ENCODE data around the gene MRPL34.
"Not testable (repeated sequence)": the region's sequence is repeated elsewhere in the genome, so short reads cannot be mapped to it uniquely, and the experiment has no call there.

The MRPL34 gene

DNA sequence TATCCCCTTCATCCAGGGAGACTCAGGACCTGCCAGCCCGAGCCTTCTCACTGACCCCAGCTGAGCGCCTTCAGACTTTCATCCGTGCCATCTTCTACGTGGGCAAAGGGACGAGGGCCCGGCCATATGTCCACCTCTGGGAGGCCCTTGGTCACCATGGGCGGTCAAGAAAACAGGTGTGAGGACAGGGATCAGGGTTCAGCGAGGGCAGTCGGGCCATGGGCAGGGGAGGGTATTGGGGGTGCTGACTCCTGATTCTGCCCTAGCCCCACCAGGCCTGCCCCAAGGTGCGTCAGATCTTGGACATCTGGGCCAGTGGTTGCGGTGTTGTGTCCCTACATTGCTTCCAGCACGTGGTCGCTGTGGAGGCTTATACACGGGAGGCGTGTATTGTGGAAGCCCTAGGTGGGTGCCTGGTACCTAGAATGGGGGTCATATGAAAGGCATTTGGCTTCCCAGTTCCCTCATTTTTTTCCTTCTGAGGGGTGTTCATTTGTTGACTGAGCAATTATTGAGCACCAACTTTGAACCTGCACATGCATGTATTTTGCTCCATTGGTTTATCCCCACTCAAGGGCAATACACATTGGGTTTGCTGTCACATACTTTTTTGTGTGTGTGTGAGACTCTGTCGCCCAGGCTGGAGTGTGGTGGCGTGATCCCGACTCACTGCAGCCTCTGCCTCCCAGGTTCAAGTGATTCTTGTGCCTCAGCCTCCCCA is 20.1 kb upstream of the MRPL34 start:
- DNase-seq (ENCODE audit: low read depth in 1 of 2, low spot score in 1 of 2) = no peak

DNA sequence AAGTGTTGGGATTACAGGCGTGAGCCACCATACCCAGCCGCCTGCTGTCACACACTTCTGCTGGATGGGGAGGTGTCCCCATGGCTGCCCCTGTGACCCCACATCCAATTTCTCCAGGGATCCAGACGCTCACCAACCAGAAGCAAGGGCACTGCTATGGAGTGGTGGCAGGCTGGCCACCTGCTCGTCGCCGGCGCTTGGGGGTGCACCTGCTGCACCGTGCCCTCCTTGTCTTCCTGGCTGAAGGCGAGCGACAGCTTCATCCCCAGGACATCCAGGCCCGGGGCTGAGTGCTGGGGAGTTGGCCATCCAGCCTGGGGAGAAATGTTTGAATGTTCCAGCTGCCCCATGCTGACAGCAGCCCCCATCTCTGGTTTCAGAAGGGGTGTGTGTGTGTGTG is 19.4 kb upstream of the MRPL34 start:
- no peak for DNase-seq (ENCODE audit: low read depth in 1 of 2, low spot score in 1 of 2)

DNA sequence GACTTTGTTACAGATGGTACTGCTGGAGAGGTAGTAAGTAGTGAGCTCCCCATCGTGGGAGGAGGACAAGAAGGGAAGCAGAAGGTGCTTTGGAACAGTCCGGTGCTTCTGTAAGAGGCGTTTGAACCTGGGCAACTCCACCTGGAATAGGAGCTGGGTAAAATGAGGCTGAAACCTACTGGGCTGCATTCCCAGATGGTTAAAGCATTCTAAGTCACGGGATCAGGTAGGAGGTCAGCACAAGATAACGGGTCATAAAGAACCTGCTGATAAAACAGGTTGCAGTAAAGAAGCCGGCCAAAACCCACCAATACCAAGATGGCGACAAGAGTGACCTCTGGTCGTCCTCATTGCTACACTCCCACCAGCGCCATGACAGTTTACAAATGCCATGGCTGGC is 18.9 kb upstream of the MRPL34 start:
- no peak for DNase-seq (ENCODE audit: low read depth in 1 of 2, low spot score in 1 of 2)

DNA sequence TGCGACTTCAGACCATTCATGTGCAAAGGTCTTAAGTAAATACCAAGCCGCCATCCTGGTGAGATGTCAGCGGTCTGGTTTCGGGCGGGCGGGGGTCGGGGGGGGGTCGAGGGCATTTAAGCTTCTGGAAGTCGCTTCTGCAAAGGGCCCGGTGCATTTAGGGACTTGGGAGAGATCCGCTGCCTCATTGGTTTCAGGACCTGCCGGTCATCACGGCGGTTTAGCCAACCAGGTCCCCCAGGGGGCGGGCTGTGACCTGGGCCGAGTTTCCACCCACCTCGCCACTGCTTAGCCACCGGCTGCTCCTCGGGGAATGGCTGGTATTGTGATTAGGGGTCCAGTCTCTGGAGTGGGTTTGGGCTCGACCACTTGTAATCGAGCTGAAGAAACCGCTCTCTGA is 16.2 kb upstream of the MRPL34 start:
- no peak for DNase-seq (ENCODE audit: low read depth in 1 of 2, low spot score in 1 of 2)

DNA sequence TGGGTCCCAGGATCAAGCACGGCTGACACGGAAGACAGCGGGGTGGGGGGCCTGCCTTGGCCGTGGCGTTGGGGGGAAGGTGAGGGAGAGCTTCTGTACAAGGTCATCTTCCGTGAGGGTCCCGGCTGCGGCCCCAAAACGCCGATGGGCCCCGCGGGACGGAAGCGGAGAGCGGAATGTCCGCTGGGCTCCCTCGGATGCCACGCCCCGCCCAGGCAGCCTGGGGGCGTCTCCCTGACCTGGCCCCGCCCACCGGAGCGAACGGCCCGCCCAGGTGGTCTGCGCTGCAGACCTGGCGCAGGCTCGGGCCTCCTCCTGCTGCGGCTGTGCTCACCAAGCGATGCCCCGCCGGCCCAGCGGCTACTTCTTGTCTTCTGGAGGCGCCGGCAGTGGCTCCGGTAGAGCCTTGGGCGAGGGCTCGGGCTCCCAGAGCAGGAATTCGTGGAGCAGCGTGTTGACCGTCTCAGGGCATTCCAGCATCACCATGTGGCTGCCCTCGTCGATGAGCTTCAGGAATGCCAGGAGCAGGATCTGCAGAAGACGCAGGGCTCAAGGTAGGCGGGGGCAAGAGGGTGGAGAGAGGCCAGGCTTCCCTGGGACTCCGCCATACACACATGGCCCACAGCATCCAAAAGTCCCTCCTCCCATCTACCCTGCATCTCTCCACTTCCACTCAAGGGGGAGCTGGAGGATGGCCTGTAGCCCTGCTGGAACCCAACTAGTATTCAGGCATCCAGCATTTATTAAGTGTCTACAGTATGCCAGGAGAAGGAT is 13.2 kb upstream of the MRPL34 start:
- DNase-seq (ENCODE audit: low read depth in 1 of 2, low spot score in 1 of 2) = peak; percentile 69 to 71

DNA sequence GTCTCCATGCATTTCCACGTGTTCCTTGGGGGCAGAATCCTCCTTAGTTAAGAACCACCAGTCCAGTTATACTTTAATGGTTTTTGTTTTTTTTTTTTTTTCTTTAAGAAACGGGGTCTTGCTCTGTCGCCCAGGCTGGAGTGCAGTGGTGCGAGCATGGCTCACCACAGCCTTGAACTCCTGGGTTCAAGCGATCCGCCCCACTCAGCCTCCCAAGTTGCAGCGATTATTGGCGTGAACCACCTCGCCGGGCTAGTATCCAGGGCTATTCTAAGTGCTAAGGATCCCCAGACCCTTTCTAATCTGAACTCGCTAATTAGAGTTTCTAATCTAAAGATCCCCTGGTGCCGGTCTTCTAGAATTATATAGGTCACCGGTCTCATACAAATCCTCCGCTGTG is 12.1 kb upstream of the MRPL34 start:
- DNase-seq (ENCODE audit: low read depth in 1 of 2, low spot score in 1 of 2) = no peak

DNA sequence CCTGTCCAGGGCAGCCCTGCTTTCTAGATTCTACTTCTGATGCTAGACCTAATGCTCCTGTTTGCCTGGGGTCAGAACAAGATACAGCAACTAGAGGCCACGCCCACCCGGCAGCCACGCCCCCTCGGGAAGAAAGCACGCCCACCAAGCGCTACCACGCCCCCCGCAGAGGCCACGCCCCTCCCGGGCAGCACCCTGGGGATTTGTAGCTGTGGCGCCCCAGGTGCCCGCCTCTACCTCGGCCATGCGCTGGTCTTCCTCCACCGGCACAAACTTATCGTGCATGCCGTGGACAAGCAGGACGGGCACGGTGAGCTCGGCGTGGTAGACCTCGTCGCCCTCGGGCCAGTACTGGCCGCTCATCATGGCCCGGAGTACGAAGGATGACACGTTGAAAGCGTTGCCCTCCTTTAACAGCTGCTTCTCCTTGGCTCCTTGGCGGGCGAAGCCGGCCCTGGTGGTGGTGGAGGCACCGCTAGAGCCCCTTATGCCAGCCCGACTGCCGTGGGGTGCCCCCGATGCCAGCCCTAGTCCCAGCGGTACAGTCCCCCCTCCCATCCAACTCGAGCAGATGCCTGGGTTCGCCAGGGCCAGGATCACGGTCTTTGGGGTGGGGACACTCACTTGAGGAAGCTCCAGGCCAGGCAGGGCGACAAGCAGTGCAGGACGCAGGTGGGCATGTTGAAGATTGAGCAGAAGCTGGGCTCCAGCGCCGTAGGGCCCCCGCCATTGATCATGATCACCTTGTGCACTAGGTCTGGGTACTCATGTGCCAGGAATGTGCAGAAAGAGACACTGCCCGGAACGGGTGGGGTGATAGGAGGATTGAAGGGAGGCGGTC is 11.4 kb upstream of the MRPL34 start:
- DNase-seq (ENCODE audit: low read depth in 1 of 2, low spot score in 1 of 2) = no peak

DNA sequence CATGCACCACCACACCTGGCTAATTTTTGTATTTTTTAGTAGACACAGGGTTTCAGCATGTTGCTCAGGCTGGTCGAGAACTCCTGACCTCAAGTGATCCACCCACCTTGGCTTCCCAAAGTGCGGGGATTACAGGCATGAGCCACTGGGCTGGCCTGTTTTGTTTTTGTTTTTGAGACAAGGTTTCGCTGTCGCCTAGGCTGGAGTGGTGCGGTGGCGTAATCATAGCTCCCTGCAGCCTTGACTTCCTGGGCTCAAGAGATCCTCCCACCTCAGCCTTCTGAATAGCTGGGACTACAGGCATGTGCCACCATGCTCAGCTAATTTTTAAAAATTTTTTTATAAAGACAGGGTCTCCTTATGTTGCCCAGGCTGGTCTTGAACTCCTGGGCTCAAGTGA is 10.1 kb upstream of the MRPL34 start:
- not testable (repeated sequence) for DNase-seq (ENCODE audit: low read depth in 1 of 2, low spot score in 1 of 2)

DNA sequence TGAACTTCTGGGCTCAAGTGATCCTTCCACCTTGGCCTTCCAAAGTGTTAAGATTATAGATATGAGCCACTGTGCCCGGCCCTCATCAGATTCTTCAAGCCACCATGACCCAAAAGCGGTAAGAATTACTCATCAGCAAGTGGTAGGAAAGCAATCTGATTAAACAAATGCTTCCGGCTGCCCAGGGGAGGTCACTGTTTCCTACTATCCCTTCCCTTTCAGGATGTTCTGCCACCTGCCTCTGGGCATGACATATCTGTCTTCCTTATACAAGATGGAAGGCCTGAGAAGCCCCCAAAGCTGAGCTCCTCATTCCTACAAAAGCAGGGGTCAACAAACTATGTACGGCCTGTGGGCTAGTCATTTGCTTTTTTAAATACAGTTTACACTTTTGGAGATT is 9.4 kb upstream of the MRPL34 start:
- DNase-seq (ENCODE audit: low read depth in 1 of 2, low spot score in 1 of 2) = no peak

DNA sequence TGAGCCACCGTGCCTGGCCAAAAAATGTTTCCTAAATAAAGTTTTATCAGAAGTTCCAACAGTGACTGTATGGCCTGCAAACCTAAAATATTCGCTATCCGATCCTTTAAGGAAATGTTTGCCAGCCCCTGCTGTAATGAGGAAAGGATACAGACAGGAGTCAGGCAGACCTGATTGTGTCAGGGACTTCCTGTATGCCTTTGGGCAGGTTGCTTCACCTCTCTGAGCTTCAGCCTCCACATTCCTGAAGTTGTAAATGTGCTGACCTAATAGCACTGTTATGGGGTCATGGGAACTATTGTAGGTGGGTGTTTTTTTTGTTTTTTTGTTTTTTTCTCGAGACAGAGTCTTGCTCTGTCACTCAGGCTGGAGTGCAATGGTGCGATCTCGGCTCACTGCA is 8.7 kb upstream of the MRPL34 start:
- no peak for DNase-seq (ENCODE audit: low read depth in 1 of 2, low spot score in 1 of 2)

DNA sequence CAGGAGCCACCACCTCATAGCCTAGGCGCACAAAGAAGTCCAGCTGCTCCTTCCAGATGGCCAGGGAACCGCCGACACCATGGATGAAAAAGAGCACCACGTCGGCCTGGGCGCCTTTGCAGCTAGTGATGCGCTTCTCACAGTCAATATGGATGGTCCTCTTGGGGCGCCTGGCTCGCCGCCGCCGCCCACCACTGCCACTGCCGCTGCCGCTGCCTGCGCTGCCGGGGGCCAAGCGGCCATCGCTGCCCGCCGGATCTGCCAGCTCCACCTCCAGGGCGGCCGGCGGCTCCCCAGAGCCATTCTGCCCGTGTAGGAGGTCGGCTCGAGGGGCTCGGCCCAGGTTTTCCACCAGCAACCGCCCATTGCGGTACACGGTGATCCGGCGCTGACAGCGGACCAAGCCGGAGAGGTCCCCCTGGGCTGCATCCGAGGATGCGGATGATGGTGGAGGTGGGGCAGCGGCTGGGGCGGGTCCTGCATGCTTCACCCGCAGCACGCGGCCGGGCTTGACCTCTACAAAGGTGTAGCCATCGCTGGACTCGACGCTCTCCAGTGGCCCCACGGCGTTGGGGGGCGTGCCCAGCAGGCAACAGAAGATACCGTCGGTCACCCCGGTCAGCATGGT is 4.6 kb upstream of the MRPL34 start:
- DNase-seq (ENCODE audit: low read depth in 1 of 2, low spot score in 1 of 2) = no peak

DNA sequence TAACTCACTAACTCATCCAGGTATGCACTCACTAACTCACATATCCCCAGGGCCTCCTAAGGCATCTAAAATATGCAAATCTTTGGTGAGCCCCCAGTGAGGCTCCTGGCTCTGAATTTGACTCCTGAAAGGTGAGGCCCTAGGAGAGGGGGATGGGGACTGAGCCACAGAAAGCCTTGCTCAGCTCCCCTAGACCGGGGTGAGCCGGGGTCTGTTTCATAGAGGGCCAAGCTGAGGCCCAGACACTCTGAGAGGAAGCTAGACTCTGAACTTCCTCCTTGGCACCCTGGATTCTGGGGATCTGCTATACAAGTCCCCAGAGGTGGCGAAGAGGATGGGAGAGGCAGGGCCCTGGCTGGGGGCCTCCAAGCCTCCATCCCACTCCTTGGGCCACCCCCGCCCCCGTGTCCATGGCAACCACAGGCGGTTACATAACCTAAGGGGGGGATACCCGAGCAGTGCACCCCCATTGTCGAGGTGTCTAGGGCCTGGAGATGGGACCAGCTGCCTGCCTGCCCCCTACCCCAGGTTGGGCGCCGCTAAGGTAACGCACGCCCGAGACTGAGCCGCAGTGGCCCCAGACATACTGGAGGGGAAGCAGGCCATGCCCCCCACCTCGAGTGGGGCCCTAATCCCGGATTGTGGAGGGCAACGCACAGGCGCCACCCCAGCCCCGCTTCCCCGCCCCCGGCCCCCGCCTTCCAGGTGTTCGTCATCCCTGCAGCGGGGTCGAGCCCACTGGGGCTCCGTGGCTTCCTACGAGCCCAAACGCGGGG is 3.1 kb upstream of the MRPL34 start:
- no peak for DNase-seq (ENCODE audit: low read depth in 1 of 2, low spot score in 1 of 2)

DNA sequence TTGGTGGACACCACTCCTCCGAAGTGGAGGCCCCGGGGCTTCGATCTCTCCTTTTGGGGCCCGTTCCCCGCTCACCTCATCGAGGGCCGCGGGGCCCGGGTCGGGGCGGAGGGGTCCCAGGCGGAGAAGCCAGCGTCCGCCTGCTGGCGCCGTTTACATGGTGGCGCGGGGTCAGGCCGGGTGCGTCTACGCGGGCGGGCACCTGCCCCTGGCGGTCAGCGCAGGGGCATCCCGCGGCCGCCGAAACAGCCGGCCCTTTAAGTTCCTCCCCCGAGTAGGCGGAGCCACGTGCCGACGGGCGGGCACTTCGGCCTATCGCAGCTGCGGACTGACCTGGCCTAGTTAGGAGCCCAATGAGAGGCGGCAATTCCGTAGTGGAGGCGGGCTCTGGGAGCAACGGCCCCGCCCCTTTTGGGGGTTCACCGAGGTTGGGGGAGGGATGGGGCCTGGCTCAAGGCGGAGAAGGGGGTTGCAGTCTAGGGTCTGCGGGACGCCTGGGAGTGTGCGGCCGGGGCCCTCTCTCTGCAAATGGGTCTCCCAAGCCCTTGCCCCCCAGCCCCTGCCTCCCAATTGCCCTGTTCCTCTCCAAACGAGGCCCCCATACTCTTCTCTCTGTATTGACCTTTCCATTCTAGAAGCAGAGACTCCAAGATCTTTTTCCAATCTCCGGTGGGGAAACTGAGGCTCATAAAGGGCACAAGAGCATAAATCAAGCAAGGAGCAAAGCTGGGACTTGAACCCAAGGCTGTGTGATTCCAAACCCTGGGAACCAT is 2.3 kb upstream of the MRPL34 start, which contains the start of gene ABHD8:
Gene ABHD8, minus strand, starts transcription at position 259 of the 773 bp plus-strand sequence. CDS start 1,809 bp downstream, outside the sequence.
- peak; percentile 79 to 93 for DNase-seq (ENCODE audit: low read depth in 1 of 2, low spot score in 1 of 2)

DNA sequence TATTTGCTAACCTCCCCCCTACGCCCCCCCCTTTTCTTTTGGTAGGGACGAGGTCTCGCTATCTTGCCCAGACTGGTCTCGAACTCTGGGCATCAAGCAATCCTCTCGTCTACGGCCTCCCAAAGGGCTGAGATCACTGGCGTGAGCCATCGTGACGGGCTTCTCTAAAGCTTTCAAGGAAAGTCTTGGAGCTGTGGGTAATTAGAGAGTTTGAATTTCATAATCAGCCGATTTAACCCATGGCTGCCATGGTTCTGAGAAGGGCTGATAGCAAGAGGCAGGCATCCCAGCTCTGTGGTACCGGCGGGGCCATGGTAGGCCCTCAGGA is 1.8 kb upstream of the MRPL34 start:
- DNase-seq (ENCODE audit: low read depth in 1 of 2, low spot score in 1 of 2) = no peak

DNA sequence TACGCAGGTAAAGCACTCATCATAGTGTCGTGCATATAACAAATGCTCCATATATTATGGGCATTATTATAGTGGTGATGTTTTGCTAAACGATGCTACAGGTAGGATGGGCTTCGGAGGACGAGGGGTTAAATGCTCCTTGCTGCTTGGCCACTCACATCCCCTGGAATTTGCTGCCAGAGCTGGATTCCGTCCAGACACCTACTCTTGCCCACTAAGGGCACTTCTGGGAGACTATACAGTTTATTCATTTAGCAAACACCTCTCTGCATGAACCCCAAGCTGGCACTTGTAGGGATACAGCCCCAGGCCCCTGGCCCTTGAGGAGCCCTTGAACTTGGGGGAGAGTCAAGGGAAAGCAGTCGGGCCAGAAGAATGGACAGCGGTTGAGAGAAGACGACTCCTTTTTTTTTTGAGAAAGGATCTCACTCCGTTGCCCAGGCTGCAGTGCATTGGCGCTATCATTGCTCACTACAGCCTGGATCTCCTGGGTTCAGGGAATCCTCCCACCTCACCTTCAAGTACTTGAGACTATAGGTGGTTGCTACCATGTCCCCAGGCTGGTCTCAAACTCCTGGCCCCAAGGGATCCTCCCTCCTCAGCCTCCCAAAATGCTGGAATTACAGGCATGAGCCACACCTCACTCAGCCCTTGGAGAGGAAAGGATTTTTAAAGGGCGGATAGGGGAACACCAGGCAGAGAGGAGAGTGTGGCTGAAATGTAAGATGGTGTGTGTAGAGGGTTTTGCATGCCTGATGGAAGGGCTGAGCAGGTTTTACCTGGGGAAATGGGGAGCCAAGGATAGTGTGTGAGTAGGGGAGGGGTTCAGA is 1.1 kb upstream of the MRPL34 start:
- DNase-seq (ENCODE audit: low read depth in 1 of 2, low spot score in 1 of 2) = no peak

DNA sequence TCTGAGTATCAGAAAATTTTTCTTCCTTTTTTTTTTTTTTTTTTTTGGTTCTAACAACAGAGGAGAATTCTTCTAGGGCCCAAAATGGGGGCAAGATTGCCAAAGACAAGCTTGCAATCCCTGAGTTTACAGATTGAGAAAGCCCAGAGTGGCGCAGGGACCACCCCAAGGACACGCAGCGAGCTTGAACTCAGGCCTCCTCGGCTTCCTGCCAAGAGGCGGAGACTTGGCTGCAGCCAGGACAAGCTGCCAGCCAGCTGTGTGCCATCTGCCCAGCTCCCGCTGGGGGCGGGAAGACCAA is 506 bp upstream of the MRPL34 start:
- no peak for DNase-seq (ENCODE audit: low read depth in 1 of 2, low spot score in 1 of 2)

DNA sequence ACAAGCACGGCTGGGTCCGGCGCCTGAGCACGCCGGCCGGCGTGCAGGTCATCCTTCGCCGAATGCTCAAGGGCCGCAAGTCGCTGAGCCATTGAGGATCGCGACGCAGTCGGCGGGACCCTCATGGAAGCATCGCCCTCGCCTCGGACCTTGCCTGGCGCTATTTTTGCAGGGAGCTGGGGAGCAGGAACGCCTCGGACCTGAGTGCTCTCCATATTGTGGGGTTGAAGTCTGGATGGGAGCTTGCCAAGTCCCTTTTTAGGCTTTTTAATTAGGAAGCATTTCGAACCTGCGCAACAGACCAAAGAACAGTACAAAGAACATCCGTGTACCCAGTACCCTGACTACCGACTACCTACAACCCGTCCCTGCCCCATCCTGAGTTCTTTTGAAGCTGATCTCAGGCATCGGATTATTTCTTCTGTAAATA is 628 bp downstream of the MRPL34 start:
- DNase-seq (ENCODE audit: low read depth in 1 of 2, low spot score in 1 of 2) = no peak

DNA sequence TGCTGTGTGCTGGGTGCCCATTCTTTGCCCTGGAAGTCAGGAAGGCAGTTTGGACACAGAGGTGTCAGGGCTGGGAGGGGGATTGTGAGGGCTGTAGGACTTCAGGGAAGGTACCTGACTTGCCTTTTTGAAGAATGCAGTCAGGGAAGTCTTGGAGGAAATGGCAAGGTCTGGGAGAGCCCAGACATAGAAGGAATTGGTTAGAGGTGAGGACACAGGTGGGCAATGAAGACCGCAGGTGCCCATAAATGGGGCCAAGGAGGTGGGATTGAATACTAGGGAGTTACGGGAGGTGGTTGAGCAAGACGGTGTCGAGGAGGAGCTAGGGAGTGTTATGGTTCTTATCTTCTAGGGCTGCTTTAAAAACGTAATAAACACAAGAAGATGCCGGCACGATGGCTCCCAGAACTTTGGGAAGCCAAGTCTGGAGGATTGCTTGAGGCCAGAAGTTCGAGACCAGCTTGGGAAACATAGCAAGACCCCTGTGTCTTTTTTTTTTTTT is 2.3 kb downstream of the MRPL34 start:
- no peak for DNase-seq (ENCODE audit: low read depth in 1 of 2, low spot score in 1 of 2)

Data from activated CD4-positive, alpha-beta T cell treated with anti-CD3 and anti-CD28 coated beads, Interleukin-2, amount 50 U/mL, for 24 hours (primary cell).